Measurements from ENCODE around the gene CNP. TPM values are rescaled to one million over a fixed set of nuclear protein-coding genes. Genes with fewer than 3 reads are reported as not detected.
"Not testable (repeated sequence)": the region's sequence is repeated elsewhere in the genome, so short reads cannot be mapped to it uniquely, and the experiment has no call there.

Gene CNP
- total RNA-seq, 1 donor from 2014 or later: 25.1 TPM

DNA sequence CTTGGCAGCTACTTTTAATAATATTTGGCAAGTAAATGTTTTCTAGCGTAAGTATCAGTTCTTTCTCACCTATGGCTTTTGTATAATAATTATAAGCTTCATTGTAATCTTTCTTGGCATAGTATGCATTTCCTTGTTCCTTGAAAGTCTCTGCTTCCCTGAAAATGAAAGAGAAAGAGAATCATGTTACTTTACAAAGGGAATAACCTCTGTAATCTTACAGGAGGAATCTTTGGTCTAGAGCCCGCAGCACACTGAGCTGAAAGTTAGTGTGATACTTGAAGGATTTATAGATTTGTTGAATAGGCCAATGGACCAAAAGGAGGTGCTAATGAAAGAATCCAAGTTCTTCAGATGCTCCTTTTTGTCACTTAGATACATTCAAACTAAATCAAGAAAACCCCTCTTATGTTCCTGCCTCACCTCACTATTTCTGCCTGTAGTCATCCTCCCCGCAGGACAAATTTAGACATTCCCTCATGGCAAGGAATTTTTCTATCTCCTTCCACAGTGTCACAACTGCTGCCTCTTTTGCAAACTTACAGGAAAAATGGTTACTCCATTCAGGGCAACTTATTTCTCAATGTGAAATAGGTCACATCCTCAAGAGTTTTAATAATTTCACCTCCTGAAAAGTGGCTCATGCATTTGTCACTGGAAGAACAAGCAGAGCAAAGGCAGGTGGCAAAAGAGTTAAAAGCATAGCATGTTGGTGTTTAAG lies 34.0 kb downstream of the CNP start:
- Histone ChIP-seq H3K27me3 (ENCODE audit: control insufficient read depth in 3 of 3, insufficient read depth in 3 of 3, low read length in 3 of 3) (no peaks in the 10 kb centered on the region), H3K27ac (ENCODE audit: low read depth, low read length) (peak overlapping the region; percentile 45), H3K36me3 (ENCODE audit: control insufficient read depth in 3 of 3, insufficient read depth in 3 of 3, low read length in 3 of 3) (peaks cover 26 to 56% (median 48%) of the 10 kb centered on the region in 3 donors), H3K9ac (ENCODE audit: low read depth in 1 of 3, low read length in 3 of 3) (no peak overlapping the region), H3K4me1 (ENCODE audit: control insufficient read depth in 3 of 3, insufficient read depth in 3 of 3, low read length in 3 of 3) (peaks cover 5 to 24% (median 17%) of the 10 kb centered on the region in 3 donors), H3K4me3 (ENCODE audit: low read length in 3 of 3) (no peak overlapping the region), H3K9me3 (ENCODE audit: control insufficient read depth in 3 of 3, low read length in 3 of 3) (no peaks in the 10 kb centered on the region)

DNA sequence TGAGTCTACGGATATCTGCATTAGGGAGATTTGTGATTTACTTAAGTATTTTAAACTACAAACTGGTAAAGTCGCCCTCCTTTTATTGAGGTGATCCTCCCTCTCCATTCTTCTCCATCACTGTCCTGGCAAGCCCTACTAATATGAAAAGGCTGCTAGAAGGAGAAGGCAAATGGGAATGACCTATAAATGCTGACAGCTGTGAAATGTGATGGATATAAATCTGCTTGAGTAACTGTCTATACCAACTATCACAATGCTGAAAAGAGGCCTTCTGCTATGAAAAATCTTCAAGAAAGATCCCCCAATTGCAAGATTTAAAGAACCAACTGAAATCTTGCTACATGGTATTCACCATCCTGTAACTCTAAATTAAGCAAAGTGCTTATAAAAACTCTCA lies 35.1 kb downstream of the CNP start:
- H3K9ac ChIP-seq (ENCODE audit: low read depth in 1 of 3, low read length in 3 of 3): no peak overlapping the region
- peaks cover 16 to 45% (median 37%) of the 10 kb centered on the region in 3 donors for H3K36me3 ChIP-seq (ENCODE audit: control insufficient read depth in 3 of 3, insufficient read depth in 3 of 3, low read length in 3 of 3)
- H3K4me1 ChIP-seq (ENCODE audit: control insufficient read depth in 3 of 3, insufficient read depth in 3 of 3, low read length in 3 of 3): peaks cover 5 to 24% (median 17%) of the 10 kb centered on the region in 3 donors
- no peak overlapping the region for H3K4me3 ChIP-seq (ENCODE audit: low read length in 3 of 3)
- no peak overlapping the region for H3K27ac ChIP-seq (ENCODE audit: low read depth, low read length)
- no peaks in the 10 kb centered on the region for H3K9me3 ChIP-seq (ENCODE audit: control insufficient read depth in 3 of 3, low read length in 3 of 3)
- H3K27me3 ChIP-seq (ENCODE audit: control insufficient read depth in 3 of 3, insufficient read depth in 3 of 3, low read length in 3 of 3): no peaks in the 10 kb centered on the region

DNA sequence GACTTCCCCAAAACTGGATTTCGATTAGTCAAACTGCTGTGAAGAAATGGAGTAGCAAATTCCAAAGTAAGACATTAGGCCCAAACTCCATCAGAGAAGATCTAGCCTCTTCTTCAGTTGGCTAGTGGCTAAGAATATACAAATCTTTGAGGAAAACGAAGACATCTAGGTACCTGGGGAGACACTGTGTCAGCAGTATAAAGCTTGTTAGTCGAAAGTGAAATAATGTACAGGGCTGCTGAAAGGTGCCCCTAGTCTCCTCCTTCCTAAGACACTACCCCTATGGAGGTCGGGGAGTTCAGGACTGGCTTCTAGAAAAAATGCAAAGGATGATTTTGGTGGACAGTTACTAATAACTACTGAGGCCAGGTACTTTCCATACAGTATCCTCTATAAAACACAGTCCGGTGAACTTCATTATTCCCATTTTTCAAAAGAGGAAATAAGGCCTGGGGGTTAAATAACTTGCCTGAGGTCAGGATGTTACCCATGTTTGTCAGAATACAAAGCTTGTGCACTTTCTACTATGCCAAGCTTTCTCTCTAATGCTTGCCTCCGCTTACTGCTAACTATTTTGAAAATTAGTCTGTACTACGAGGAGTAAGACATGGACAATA lies 35.7 kb downstream of the CNP start:
- peaks cover 5 to 24% (median 20%) of the 10 kb centered on the region in 3 donors for H3K4me1 ChIP-seq (ENCODE audit: control insufficient read depth in 3 of 3, insufficient read depth in 3 of 3, low read length in 3 of 3)
- no peaks in the 10 kb centered on the region for H3K9me3 ChIP-seq (ENCODE audit: control insufficient read depth in 3 of 3, low read length in 3 of 3)
- no peak overlapping the region for H3K27ac ChIP-seq (ENCODE audit: low read depth, low read length)
- no peak overlapping the region for H3K9ac ChIP-seq (ENCODE audit: low read depth in 1 of 3, low read length in 3 of 3)
- H3K27me3 ChIP-seq (ENCODE audit: control insufficient read depth in 3 of 3, insufficient read depth in 3 of 3, low read length in 3 of 3): no peaks in the 10 kb centered on the region
- peaks cover 11 to 39% (median 32%) of the 10 kb centered on the region in 3 donors for H3K36me3 ChIP-seq (ENCODE audit: control insufficient read depth in 3 of 3, insufficient read depth in 3 of 3, low read length in 3 of 3)
- no peak overlapping the region for H3K4me3 ChIP-seq (ENCODE audit: low read length in 3 of 3)

DNA sequence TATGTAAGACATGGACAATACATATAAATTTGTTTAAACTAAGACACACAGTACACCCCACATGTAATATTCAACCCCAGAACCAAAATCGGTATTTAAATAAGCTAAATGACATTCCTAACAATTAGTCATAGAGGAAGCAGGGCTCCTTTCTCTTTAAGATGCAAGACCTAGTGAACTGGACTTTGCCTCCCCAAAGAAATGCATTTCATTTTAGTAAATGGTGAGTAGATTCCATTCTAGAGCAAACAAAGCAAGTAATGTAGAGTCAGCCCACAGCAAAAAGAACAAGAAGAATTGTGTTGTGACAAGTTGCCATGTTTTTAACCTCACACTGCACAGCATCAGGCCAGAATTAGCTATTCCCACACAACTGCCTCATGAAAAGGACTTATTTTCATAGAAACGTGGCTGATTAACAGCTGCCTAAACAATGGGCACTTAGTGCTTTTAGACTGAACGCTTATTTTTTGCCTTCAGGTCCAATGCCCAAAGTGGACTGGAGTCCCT lies 36.3 kb downstream of the CNP start:
- Histone ChIP-seq H3K27ac (ENCODE audit: low read depth, low read length) (no peak overlapping the region), H3K9me3 (ENCODE audit: control insufficient read depth in 3 of 3, low read length in 3 of 3) (no peaks in the 10 kb centered on the region), H3K36me3 (ENCODE audit: control insufficient read depth in 3 of 3, insufficient read depth in 3 of 3, low read length in 3 of 3) (peaks cover 7 to 33% (median 26%) of the 10 kb centered on the region in 3 donors), H3K4me3 (ENCODE audit: low read length in 3 of 3) (no peak overlapping the region), H3K4me1 (ENCODE audit: control insufficient read depth in 3 of 3, insufficient read depth in 3 of 3, low read length in 3 of 3) (peaks cover 8 to 24% (median 23%) of the 10 kb centered on the region in 3 donors), H3K27me3 (ENCODE audit: control insufficient read depth in 3 of 3, insufficient read depth in 3 of 3, low read length in 3 of 3) (no peaks in the 10 kb centered on the region), H3K9ac (ENCODE audit: low read depth in 1 of 3, low read length in 3 of 3) (no peak overlapping the region)

DNA sequence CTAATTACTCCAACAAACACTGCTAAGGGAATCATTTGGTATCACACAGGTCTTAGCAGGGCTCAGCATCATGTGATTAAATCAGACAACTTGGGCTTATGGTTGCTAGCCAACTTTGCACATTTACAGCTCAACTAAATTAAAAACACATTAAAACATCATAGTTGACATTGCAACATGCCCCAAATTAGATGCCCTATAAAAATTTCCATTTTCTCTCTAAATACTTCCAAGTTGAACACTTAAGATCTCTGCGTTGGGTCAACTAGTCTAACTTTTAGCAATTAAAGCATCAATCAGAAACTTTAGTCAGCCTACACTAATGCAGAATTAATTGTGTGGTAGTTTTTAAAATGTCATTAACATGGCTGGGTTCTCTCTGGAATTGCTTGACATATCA lies 38.6 kb downstream of the CNP start:
- Histone ChIP-seq H3K9me3 (ENCODE audit: control insufficient read depth in 3 of 3, low read length in 3 of 3) (no peaks in the 10 kb centered on the region), H3K27ac (ENCODE audit: low read depth, low read length) (no peak overlapping the region), H3K9ac (ENCODE audit: low read depth in 1 of 3, low read length in 3 of 3) (no peak overlapping the region), H3K4me1 (ENCODE audit: control insufficient read depth in 3 of 3, insufficient read depth in 3 of 3, low read length in 3 of 3) (peaks cover 8 to 36% (median 33%) of the 10 kb centered on the region in 3 donors), H3K27me3 (ENCODE audit: control insufficient read depth in 3 of 3, insufficient read depth in 3 of 3, low read length in 3 of 3) (no peaks in the 10 kb centered on the region), H3K4me3 (ENCODE audit: low read length in 3 of 3) (no peak overlapping the region), H3K36me3 (ENCODE audit: control insufficient read depth in 3 of 3, insufficient read depth in 3 of 3, low read length in 3 of 3) (peaks cover 0 to 17% (median 12%) of the 10 kb centered on the region in 3 donors)

DNA sequence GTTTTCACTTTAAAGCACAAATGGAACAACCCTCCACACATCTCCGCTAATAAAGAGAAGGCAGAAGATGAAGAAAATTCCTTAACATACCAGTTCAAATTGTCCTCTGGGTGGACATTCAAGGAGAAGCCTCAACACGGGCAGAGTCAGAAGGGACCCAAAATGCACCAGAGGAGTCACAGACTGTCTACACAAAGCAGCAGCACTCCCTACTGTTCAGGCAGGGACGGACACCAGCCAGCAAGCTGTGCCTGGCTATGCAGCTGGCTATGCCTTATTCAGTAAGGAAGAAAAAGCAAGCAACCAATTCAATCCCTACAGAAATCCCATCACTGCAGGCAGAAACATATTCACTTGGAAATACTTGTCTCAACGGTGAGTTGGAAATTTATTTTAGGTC lies 42.6 kb downstream of the CNP start:
- H3K9ac ChIP-seq (ENCODE audit: low read depth in 1 of 3, low read length in 3 of 3): no peak overlapping the region
- H3K4me1 ChIP-seq (ENCODE audit: control insufficient read depth in 3 of 3, insufficient read depth in 3 of 3, low read length in 3 of 3): peaks cover 13 to 43% (median 33%) of the 10 kb centered on the region in 3 donors
- H3K9me3 ChIP-seq (ENCODE audit: control insufficient read depth in 3 of 3, low read length in 3 of 3): no peaks in the 10 kb centered on the region
- H3K27me3 ChIP-seq (ENCODE audit: control insufficient read depth in 3 of 3, insufficient read depth in 3 of 3, low read length in 3 of 3): no peaks in the 10 kb centered on the region
- no peak overlapping the region for H3K27ac ChIP-seq (ENCODE audit: low read depth, low read length)
- H3K4me3 ChIP-seq (ENCODE audit: low read length in 3 of 3): no peak overlapping the region
- H3K36me3 ChIP-seq (ENCODE audit: control insufficient read depth in 3 of 3, insufficient read depth in 3 of 3, low read length in 3 of 3): no peaks in the 10 kb centered on the region

DNA sequence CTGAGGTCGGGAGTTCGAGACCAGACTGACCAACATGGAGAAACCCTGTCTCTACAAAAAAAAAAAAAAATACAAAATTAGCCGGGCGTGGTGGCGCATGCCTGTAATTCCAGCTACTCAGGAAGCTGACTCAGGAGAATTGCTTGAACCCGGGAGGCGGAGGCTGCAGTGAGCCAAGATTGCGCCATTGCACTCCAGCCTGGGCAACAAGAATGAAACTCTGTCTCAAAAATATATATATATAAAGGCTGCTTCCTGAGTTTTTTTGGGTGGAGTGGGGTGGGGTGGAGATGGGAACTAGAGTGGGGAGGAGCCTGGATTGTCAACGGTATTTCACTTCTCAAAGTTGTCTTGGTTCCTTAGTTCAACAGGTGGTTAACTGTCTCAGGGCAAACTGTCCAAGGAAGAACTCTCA lies 43.7 kb downstream of the CNP start:
- not testable (repeated sequence) for H3K4me3 ChIP-seq (ENCODE audit: low read length in 3 of 3); H3K9me3 ChIP-seq (ENCODE audit: control insufficient read depth in 3 of 3, low read length in 3 of 3); H3K9ac ChIP-seq (ENCODE audit: low read depth in 1 of 3, low read length in 3 of 3); H3K27ac ChIP-seq (ENCODE audit: low read depth, low read length); H3K36me3 ChIP-seq (ENCODE audit: control insufficient read depth in 3 of 3, insufficient read depth in 3 of 3, low read length in 3 of 3); H3K27me3 ChIP-seq (ENCODE audit: control insufficient read depth in 3 of 3, insufficient read depth in 3 of 3, low read length in 3 of 3)
- peaks cover 15 to 53% (median 36%) of the 10 kb centered on the region in 3 donors for H3K4me1 ChIP-seq (ENCODE audit: control insufficient read depth in 3 of 3, insufficient read depth in 3 of 3, low read length in 3 of 3)

DNA sequence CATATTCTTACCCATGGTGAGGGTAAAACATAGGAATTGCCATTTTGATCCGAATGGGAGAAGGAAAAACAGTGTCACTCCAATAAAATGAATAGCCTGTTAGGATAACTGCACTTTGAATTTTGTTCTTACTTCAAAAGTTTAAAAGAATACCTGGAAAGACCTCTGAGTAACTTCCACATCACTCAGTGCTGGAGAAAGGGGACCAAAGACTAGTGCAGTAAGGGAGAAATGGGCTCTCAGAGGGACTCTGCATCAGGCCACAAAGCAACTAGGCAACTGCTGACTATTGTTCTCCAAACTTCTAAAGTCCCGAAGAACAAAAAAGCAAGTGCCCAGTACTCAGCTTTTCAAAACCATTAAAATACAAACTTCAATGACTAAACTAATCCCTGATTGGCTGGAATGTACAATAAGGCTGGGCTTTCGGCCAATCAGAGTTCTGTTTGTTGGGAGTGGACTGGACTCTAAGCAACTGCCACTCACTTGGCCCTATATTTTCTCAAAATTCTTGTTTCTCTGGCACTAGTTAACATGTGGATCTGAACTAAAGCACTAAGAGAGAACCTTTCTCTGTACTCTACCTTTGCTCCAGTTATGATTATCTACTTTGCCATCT lies 44.4 kb downstream of the CNP start:
- Histone ChIP-seq H3K36me3 (ENCODE audit: control insufficient read depth in 3 of 3, insufficient read depth in 3 of 3, low read length in 3 of 3) (no peaks in the 10 kb centered on the region), H3K9ac (ENCODE audit: low read depth in 1 of 3, low read length in 3 of 3) (no peak overlapping the region), H3K27ac (ENCODE audit: low read depth, low read length) (no peak overlapping the region), H3K4me1 (ENCODE audit: control insufficient read depth in 3 of 3, insufficient read depth in 3 of 3, low read length in 3 of 3) (peaks cover 20 to 57% (median 39%) of the 10 kb centered on the region in 3 donors), H3K9me3 (ENCODE audit: control insufficient read depth in 3 of 3, low read length in 3 of 3) (no peaks in the 10 kb centered on the region), H3K4me3 (ENCODE audit: low read length in 3 of 3) (no peak overlapping the region), H3K27me3 (ENCODE audit: control insufficient read depth in 3 of 3, insufficient read depth in 3 of 3, low read length in 3 of 3) (no peaks in the 10 kb centered on the region)

DNA sequence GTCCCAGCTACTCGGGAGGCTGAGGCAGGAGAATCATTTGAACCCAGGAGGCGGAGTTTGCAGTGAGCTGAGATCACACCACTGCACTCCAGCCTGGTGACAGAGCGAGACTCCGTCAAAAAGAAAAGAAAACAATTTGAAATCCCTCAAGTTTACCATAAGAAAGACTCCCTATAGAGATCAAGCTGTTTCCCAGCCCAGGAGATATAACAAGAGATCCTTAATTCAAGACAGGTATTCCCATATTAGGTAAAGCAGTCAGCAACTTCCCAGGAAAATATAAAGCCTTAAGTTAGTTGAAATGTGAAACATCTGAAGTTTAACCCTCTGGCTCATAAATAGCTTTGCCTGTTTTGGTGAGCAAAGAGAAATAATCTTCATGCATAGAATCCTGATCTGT lies 45.8 kb downstream of the CNP start:
- H3K4me1 ChIP-seq (ENCODE audit: control insufficient read depth in 3 of 3, insufficient read depth in 3 of 3, low read length in 3 of 3): peaks cover 24 to 67% (median 40%) of the 10 kb centered on the region in 3 donors
- H3K36me3 ChIP-seq (ENCODE audit: control insufficient read depth in 3 of 3, insufficient read depth in 3 of 3, low read length in 3 of 3): not testable (repeated sequence)

DNA sequence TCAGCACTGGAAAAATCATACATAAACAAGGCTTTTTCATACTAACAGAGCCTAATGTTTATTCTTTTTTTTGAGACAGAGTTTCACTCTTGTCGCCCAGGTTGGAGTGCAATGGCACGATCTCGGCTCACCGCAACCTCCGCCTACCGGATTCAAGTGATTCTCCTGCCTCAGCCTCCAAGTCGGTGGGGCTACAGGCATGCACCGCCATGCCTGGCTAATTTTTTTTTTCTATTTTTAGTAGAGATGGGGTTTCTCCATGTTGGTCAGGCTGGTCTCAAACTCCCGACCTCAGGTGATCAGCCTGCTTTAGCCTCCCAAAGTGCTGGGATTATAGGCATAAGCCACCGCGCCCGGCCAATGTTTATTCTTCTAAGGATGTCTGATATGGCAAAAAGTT lies 47.1 kb downstream of the CNP start:
- not testable (repeated sequence) for H3K27me3 ChIP-seq (ENCODE audit: control insufficient read depth in 3 of 3, insufficient read depth in 3 of 3, low read length in 3 of 3); H3K36me3 ChIP-seq (ENCODE audit: control insufficient read depth in 3 of 3, insufficient read depth in 3 of 3, low read length in 3 of 3); H3K4me3 ChIP-seq (ENCODE audit: low read length in 3 of 3); H3K9ac ChIP-seq (ENCODE audit: low read depth in 1 of 3, low read length in 3 of 3); H3K9me3 ChIP-seq (ENCODE audit: control insufficient read depth in 3 of 3, low read length in 3 of 3)
- H3K27ac ChIP-seq (ENCODE audit: low read depth, low read length): peak overlapping the region; percentile 48
- peaks cover 27 to 77% (median 46%) of the 10 kb centered on the region in 3 donors for H3K4me1 ChIP-seq (ENCODE audit: control insufficient read depth in 3 of 3, insufficient read depth in 3 of 3, low read length in 3 of 3)

More for the DNA sequence above, 45.8 kb downstream of the CNP start:
- H3K9ac ChIP-seq (ENCODE audit: low read depth in 1 of 3, low read length in 3 of 3); H3K27ac ChIP-seq (ENCODE audit: low read depth, low read length); H3K27me3 ChIP-seq (ENCODE audit: control insufficient read depth in 3 of 3, insufficient read depth in 3 of 3, low read length in 3 of 3); H3K9me3 ChIP-seq (ENCODE audit: control insufficient read depth in 3 of 3, low read length in 3 of 3); H3K4me3 ChIP-seq (ENCODE audit: low read length in 3 of 3): not testable (repeated sequence)

All from skeletal muscle tissue (tissue), 4 donors.